ENCODE results near the gene DDX20.

DDX20 gene

GRCh38 chr1:111735858-111736544, 19.7 kb upstream of the DDX20 start:
- no peak overlapping the region for H3K4me3 ChIP-seq (ENCODE audit: low read depth, low read length)
- DNase-seq (ENCODE audit: low read depth) = no peak

DNA sequence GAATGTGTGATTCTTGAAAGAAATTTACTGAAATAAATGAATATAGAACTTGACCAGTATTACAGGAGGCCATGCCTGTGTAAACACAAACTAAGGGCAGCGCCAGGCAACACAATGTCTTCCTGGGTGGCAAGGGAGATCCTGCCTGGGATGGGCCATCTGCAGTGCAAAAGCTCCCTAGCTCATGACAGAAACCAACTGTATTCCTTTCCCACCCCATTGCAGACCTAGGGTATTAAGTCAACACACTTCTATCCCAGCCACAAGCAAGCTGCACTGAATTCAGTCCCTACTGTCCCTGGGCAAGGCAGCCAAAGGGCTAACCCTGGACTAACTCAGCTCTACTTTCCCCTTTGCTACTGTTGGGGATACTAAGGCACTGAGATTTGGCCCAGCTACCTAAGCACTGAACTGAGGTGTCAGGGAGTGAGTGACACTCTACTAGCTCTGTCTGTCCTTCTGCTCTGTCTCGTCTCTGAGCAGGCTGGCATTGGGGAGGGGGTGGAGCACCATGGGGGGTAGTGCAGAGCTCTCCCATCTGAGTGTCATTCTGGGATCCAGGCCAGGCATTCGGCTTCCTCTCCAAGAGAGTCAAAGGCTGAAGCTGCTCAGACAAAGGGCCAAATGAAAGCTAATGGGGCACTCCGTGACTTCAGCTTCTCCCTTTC, 19.0 kb upstream of the DDX20 start:
- no peak overlapping the region for H3K4me3 ChIP-seq (ENCODE audit: low read depth, low read length)
- TF ChIP-seq, protein P1, sequence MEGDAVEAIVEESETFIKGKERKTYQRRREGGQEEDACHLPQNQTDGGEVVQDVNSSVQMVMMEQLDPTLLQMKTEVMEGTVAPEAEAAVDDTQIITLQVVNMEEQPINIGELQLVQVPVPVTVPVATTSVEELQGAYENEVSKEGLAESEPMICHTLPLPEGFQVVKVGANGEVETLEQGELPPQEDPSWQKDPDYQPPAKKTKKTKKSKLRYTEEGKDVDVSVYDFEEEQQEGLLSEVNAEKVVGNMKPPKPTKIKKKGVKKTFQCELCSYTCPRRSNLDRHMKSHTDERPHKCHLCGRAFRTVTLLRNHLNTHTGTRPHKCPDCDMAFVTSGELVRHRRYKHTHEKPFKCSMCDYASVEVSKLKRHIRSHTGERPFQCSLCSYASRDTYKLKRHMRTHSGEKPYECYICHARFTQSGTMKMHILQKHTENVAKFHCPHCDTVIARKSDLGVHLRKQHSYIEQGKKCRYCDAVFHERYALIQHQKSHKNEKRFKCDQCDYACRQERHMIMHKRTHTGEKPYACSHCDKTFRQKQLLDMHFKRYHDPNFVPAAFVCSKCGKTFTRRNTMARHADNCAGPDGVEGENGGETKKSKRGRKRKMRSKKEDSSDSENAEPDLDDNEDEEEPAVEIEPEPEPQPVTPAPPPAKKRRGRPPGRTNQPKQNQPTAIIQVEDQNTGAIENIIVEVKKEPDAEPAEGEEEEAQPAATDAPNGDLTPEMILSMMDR (IDR thresholded peaks at IDR 0.05; ENCODE audit: insufficient read depth, low read depth, low read length, missing control alignments) = no peak
- DNase-seq (ENCODE audit: low read depth) = no peak

More at GRCh38 chr1:111735858-111736544, 19.7 kb upstream of the DDX20 start:
- TF ChIP-seq, protein P1 (IDR thresholded peaks at IDR 0.05; ENCODE audit: insufficient read depth, low read depth, low read length, missing control alignments) = no peak

DNA sequence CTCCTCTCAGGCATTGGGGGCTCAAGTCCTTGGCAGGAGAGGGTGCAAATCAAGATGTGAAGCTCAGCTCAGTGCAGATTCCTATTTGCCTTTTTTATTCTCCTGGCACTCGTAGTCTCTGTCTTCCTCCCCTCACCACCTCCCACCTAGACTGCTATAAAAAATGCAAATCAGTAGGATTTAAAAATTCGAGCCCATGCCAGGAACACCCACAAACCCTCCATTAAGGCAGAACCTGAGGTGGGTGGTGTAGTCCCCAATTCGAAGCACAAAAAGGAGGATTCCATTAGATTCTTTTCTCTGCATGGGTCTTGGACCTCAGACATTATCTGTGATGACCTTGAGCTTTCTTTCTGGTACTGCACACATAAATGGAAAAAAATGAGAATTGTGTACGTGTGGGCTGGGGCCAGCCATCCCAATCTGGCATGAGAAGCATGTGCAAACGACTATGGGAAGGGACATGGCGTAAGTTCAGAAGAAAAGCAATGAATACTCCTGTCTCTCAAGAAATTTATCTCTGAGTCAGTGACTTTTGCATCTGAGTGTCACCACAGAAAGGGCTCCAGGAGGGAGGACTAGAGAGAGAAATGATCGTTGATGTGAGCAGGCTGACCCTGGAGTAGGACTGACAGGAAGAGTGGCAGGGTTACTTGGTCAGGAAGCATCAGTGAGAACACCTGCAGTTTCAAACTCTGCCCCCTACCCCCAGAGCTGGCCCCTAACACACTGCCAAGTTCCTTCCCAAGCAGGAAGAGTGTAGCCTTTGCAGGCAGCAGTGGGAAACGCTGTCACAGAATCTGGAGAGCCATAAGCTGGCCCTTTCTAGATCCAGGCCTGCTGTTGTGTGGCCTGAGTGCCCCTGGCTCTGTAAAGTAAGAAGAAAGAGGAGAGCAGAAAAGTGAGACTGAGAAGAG, 18.2 kb upstream of the DDX20 start:
- peak overlapping the region; percentile 72 for H3K4me3 ChIP-seq (ENCODE audit: low read depth, low read length)
- DNase-seq (ENCODE audit: low read depth) = no peak
- TF ChIP-seq, protein P1 (IDR thresholded peaks at IDR 0.05; ENCODE audit: insufficient read depth, low read depth, low read length, missing control alignments) = no peak

DNA sequence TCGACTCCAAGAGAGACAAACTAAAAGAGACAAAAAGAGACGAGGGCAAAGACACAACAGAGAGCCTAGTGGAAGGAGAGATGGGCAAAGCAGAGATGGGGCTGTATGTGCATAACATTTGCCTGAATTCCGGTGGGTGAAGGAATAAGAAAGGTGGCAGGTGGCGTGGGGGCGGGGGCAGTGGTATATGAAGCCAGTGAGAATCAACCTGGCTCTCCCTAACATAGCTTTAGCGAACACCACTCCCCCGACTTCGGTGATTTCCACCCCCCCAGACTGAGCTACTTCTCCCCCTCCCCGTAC, 17.6 kb upstream of the DDX20 start:
- TF ChIP-seq, protein P1 (IDR thresholded peaks at IDR 0.05; ENCODE audit: insufficient read depth, low read depth, low read length, missing control alignments) = no peak
- peak overlapping the region; percentile 72 for H3K4me3 ChIP-seq (ENCODE audit: low read depth, low read length)
- DNase-seq (ENCODE audit: low read depth) = no peak

DNA sequence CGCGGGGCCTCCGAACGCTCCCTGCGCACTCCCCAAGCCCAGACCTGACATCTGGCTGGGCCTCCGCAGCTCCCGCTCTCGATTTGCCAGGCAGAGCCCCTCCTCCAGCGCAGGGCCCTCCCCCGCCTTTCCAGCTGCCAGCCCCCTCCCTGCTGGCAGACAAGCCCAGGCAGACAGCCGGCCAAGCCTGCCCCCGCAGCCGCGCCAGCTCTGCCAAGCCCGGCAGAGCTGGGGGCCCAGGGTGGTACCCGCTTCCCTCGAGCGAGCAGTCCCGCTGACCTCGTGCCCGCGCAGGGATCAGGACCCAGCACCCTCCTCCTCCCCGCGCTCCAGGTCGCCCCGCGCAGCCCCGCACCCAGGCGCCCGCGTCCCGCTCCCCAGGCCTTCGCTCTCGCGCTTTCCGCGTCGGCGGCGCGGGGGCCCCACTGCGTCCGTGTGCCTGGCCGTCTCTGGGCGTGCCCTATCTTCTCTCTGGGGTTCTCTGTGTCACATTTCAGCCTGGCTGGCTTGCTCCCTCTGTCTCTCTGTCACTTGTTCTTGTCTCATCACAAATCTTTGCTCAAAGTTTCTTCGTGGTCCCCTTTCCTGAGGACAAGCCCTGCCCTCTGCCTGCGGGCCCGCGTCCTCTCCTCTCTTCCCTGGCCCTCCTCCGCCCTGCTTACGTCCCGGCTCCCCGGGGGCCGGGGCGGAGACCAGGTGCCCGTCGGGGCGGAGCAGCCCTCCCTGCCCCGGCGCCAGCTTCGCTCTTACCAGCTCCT, 17.1 kb upstream of the DDX20 start:
- peak; percentile 75 for DNase-seq (ENCODE audit: low read depth)
- TF ChIP-seq, protein P1 (IDR thresholded peaks at IDR 0.05; ENCODE audit: insufficient read depth, low read depth, low read length, missing control alignments) = no peak
- H3K4me3 ChIP-seq (ENCODE audit: low read depth, low read length) = peak overlapping the region; percentile 72

- peak; percentile 92 for DNase-seq (ENCODE audit: low read depth)
- TF ChIP-seq, protein P1 (IDR thresholded peaks at IDR 0.05; ENCODE audit: insufficient read depth, low read depth, low read length, missing control alignments) = no peak
- peak within 1 kb of the TSS; percentile 72 for H3K4me3 ChIP-seq (ENCODE audit: low read depth, low read length)
Observed at GRCh38 chr1:111739194-111739924, 16.3 kb upstream of the DDX20 start, which contains the start of gene INKA2. Gene INKA2 (minus strand): TSS chr1:111739395. CDS start chr1:111739242, 153 bp downstream.

Data from GM12865 (cell line).